Measurements from ENCODE around the gene PADI4. TPM values are rescaled to one million over a fixed set of nuclear protein-coding genes. Genes with fewer than 3 reads are reported as not detected.

PADI4 gene
- total RNA-seq, 1 experiment from 2014 or later: 0.26 TPM

GRCh38 chr1:17315542-17316130 is 7.6 kb downstream of the PADI4 start:
- H3K4me1 Mint-ChIP-seq: peaks cover 25% of the 10 kb centered on the region
- TF ChIP-seq E2F5 (CRISPR knock-in tag; IDR thresholded peaks at IDR 0.05) (no peak), ZMAT4 (CRISPR knock-in tag; IDR thresholded peaks at IDR 0.05) (no peak), MXD4 (CRISPR knock-in tag; IDR thresholded peaks at IDR 0.05; ENCODE audit: borderline replicate concordance) (no peak), RORB (CRISPR knock-in tag; IDR thresholded peaks at IDR 0.05) (no peak), ZNF219 (CRISPR knock-in tag; IDR thresholded peaks at IDR 0.05; ENCODE audit: borderline replicate concordance) (no peak), FOXP4 (CRISPR knock-in tag; IDR thresholded peaks at IDR 0.05) (no peak), ATF3 (CRISPR knock-in tag; conservative IDR thresholded peaks at IDR 0.05) (no peak), AR (CRISPR knock-in tag; IDR thresholded peaks at IDR 0.05) (no peak), MYBL2 (CRISPR knock-in tag; IDR thresholded peaks at IDR 0.05) (no peak), USF1 (CRISPR knock-in tag; IDR thresholded peaks at IDR 0.05) (no peak), ZNF532 (CRISPR knock-in tag; IDR thresholded peaks at IDR 0.05; ENCODE audit: borderline replicate concordance) (no peak), TEAD1 (CRISPR knock-in tag; IDR thresholded peaks at IDR 0.05) (no peak), ZBTB43 (CRISPR knock-in tag; IDR thresholded peaks at IDR 0.05) (no peak), HMGA2 (CRISPR knock-in tag; IDR thresholded peaks at IDR 0.05) (no peak)
- 0 out of 2 replicates have a peak overlapping the region, but pooled peaks have one; percentile 33 for H3K27ac Mint-ChIP-seq
- H3K27me3 Mint-ChIP-seq (ENCODE audit: low read depth): peaks cover 2% of the 10 kb centered on the region; the same call in 1 of the 2 replicates
- H3K9me3 Mint-ChIP-seq: peaks cover 13% of the 10 kb centered on the region
- peaks cover 2% of the 10 kb centered on the region; the same call in 1 of the 2 replicates for H3K36me3 Mint-ChIP-seq
- CTCF ChIA-PET: interaction anchor here (0.5 to 1.5 kb wide), 3 partner anchors 21 to 912 kb away, joined by 3 to 4 read pairs (median 3); no protein-coding TSS in a partner anchor
- no peak overlapping the region for H3K4me3 Mint-ChIP-seq
- peak; percentile 67 for ATAC-seq
- peak; percentile 41 for DNase-seq (ENCODE audit: low spot score)
- POLR2A ChIA-PET: no interaction called here
